GM23338 (cell line): ENCODE data around the gene OR2T11.
"Not testable (repeated sequence)": the region's sequence is repeated elsewhere in the genome, so short reads cannot be mapped to it uniquely, and the experiment has no call there.

Source experiments
- CTCF ChIP-seq, 2 experiments: fragments of 200-600 bp in 1 of 2; sonication (generic) in 1 of 2; conservative IDR thresholded peaks; 2 replicates each; pipeline versions ENCODE4 v1.5.1 to v1.6.1; 2016 to 2017; ENCODE audit warnings: antibody characterized with exemption in 2 of 2, low read depth in 2 of 2, mild to moderate bottlenecking in 2 of 2, moderate library complexity in 1 of 2
- EZH2 ChIP-seq: fragments of 200-600 bp; sonication (generic); IDR thresholded peaks from one replicate; pipeline ENCODE4 v1.8.0; 2017; ENCODE audit warnings: antibody characterized with exemption, mild to moderate bottlenecking, low read depth; ENCODE audit not compliant: unreplicated experiment
- EZH2phosphoT487 ChIP-seq: fragments of 200-600 bp; sonication (generic); IDR thresholded peaks from one replicate; pipeline ENCODE4 v1.8.1; 2018; ENCODE audit warnings: antibody characterized with exemption; ENCODE audit not compliant: unreplicated experiment
- POLR2AphosphoS5 ChIP-seq: IDR thresholded peaks from 2 replicates; pipeline ENCODE4 v1.6.1; 2016; ENCODE audit warnings: antibody characterized with exemption, low read depth
- REST ChIP-seq: IDR thresholded peaks from one replicate; pipeline ENCODE4 v1.6.1; 2018; ENCODE audit warnings: antibody characterized with exemption; ENCODE audit not compliant: unreplicated experiment

- not testable (repeated sequence) for TF ChIP-seq CTCF (conservative IDR thresholded peaks at IDR 0.05; ENCODE audit: low read depth in 2 of 2); EZH2phosphoT487; REST; POLR2AphosphoS5; EZH2
Measured at GRCh38 chr1:248645178-248645577, 10.3 kb upstream of the OR2T11 start, which contains the start of gene OR2T35.
